Measurements from ENCODE around the gene CAPS. TPM values are rescaled to one million over a fixed set of nuclear protein-coding genes. Genes with fewer than 3 reads are reported as not detected.
"Not testable (repeated sequence)": the region's sequence is repeated elsewhere in the genome, so short reads cannot be mapped to it uniquely, and the experiment has no call there.

The CAPS gene
- 1 to 10 TPM; 7.6 to 8.6 TPM for total RNA-seq

DNA sequence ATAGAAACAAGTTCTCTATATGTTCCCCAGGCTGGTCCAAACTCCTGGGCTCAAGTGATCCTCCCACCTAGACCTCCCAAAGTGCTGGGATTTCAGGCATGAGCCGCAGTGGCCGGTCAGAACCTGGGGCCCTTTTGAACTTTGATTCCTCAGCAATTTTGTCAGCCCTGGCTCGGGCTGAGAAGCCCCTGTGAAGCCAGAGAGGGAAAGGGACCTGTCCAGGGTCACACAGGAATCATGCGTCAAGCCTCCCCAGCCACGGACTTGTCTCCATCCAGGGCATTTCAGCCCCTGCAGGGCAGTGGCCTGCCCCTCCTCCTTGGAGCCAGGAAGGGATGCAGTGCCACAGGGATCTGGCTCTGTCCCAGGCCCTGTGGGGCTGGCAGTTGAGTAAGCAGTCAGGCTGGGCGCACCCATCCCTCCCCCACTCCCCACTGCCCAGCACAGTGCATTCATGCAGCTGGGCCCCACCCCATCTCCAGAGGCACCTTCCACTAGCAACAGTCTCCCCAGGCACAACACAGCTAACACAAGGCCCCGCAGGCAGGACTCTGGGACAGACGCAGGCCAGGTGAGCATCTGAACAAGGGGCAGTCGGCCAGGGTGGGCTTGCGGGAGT is at the start of gene CAPS:
CAPS (plus strand) TSS at position 516 of the 619 bp plus-strand sequence. CDS start 153 bp downstream, outside the sequence.
- DNase-seq (ENCODE audit: low spot score) (no peak), ATAC-seq (no peak)
- H3K36me3 Mint-ChIP-seq: no peaks in the 10 kb centered on the region
- no peaks in the 10 kb centered on the region for H3K27me3 Mint-ChIP-seq
- H3K9me3 Mint-ChIP-seq: no peaks in the 10 kb centered on the region
- no peak within 1 kb of the TSS for H3K4me3 Mint-ChIP-seq
- H3K4me1 Mint-ChIP-seq (ENCODE audit: low read depth in 2 of 2): no peaks in the 10 kb centered on the region
- no peak within 1 kb of the TSS for H3K27ac Mint-ChIP-seq

DNA sequence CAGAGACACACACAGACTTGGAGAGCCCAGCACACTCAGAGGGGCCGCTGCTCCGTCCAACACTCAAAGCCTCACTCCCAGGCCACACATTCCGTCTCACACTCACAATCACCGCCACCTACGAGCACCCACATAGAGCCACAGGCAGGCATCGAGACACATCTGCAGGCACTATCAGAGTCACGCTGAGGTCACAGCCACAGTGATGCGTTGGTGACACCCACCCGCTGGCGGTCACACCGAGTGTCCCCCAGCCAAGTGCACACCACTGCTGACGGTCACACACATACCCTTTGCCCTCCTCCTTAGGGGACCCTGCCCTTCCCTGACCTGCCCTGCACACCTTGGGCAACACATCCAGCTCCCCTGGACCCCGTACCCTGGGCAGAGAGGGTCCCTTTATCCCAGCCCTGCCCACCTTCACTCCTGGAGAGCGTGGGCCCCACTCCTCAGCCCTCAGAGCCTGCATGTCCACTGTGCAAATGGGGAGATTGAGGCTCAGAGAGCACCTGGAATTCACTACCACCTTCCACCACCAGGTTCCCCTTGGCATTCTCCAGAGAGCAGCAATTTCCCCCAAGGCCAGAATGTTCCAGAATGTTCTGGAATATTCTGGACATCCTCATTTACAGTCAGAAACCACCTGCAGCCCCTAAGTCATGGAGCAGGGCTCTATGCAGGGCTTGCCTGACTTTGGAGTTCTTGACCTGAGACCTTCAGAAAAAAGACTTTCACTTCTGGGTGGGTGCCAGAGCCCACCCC is 49.1 kb upstream of the CAPS start:
- ATAC-seq: peak; percentile 21 to 66
- H3K36me3 Mint-ChIP-seq: no peaks in the 10 kb centered on the region
- no peaks in the 10 kb centered on the region for H3K9me3 Mint-ChIP-seq
- DNase-seq (ENCODE audit: low spot score): no peak
- H3K27me3 Mint-ChIP-seq: no peaks in the 10 kb centered on the region
- peaks cover 6 to 17% of the 10 kb centered on the region in 2 donors for H3K4me1 Mint-ChIP-seq (ENCODE audit: low read depth in 2 of 2)
- H3K4me3 Mint-ChIP-seq: no peak overlapping the region
- peak overlapping the region in 1 of 2 donors; percentile 45 for H3K27ac Mint-ChIP-seq

DNA sequence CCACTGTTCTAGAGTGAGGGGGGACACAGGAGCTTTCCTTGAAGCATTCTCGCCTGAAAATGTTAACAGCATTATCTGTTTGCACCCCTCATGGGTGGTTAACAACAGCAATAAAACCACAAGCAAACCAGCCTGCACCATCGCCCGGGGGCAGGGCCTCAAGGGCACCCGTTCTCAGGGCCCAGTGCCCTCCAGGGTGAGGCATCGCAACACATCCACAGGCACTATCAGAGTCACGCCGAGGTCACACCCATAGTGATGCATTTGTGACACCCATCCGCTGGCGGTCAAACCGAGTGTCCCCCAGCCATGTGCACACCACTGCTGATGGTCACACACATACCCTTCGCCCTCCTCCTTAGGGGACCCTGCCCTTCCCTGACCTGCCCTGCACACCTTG is 48.3 kb upstream of the CAPS start:
- H3K36me3 Mint-ChIP-seq: no peaks in the 10 kb centered on the region
- no peak overlapping the region for H3K4me3 Mint-ChIP-seq
- ATAC-seq: peak; percentile 7 to 70
- no peak for DNase-seq (ENCODE audit: low spot score)
- H3K9me3 Mint-ChIP-seq: no peaks in the 10 kb centered on the region
- H3K27me3 Mint-ChIP-seq: no peaks in the 10 kb centered on the region
- peak overlapping the region in 1 of 2 donors; percentile 45 for H3K27ac Mint-ChIP-seq
- peaks cover 6 to 17% of the 10 kb centered on the region in 2 donors for H3K4me1 Mint-ChIP-seq (ENCODE audit: low read depth in 2 of 2)

DNA sequence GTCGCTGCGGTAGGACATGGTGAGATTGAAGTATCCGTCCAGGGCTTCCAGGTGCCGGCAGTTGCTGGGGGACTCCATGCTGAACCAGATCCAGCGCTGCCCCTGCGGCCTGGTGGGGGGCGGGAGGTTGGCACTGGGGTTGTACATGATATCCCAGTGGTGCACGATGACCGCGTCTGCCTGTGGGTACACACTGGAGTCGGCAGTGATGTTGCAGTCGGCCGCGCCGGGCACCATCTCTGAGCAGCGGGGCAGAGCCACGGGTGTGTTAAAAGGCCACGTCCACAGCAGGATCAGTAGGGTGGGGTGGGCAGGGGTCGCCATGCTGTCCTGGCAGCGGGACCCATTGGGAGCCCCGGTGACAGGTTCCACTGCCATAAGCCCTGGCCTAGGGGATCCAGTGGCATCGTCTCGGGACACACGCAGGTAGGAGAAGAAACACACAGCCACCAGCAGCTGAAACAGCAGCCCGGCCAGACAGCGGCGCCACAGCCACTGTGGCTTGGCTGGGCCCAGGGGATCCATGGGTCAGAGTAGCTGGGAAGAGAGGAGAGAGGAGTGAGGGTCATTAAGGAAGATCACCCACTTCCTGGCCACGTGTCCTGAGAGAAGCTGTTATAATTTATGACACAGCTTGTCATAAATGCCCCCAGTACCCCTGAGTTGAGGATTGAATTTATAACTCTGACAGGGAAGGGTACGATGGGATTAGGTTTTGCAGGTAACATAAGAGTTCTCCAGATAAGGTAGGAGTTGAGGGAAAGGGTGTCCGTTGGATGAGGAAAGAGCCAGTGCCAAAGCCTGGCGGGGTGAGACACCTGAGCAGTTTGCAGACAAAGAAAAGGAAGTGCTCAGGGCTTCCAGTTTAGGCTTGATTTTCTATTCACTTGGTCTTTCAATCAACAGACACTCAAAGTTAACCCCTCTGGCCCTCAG is 46.6 kb upstream of the CAPS start:
- H3K27ac Mint-ChIP-seq: peak overlapping the region in 1 of 2 donors; percentile 7
- no peaks in the 10 kb centered on the region for H3K27me3 Mint-ChIP-seq
- ATAC-seq (no peak), DNase-seq (ENCODE audit: low spot score) (no peak)
- no peak overlapping the region for H3K4me3 Mint-ChIP-seq
- H3K9me3 Mint-ChIP-seq: no peaks in the 10 kb centered on the region
- peaks cover 6 to 17% of the 10 kb centered on the region in 2 donors for H3K4me1 Mint-ChIP-seq (ENCODE audit: low read depth in 2 of 2)
- no peaks in the 10 kb centered on the region for H3K36me3 Mint-ChIP-seq

DNA sequence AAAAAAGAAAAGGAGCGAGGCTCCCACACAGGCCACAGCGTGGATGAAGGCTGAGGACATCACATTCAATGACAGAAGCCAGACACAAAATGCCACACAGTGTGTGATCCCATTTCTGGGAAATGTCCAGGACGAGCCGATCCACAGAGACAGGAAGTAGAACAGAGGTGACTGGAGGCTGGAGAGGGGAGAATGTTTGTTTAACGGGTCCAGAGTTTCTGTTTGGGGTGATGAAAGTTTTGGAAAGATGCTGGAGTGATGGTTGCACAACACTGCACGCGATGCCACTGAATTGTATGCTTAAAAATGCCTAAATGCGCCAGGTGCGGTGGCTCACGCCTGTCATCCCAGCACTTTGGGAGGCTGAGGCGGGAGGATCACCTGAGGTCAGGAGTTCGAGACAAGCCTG is 43.1 kb upstream of the CAPS start:
- Mint-ChIP-seq H3K27me3 (no peaks in the 10 kb centered on the region), H3K4me3 (no peak overlapping the region), H3K36me3 (no peaks in the 10 kb centered on the region), H3K9me3 (no peaks in the 10 kb centered on the region), H3K27ac (no peak overlapping the region), H3K4me1 (ENCODE audit: low read depth in 2 of 2) (peaks cover 0 to 1% of the 10 kb centered on the region in 2 donors)
- ATAC-seq: no peak
- DNase-seq (ENCODE audit: low spot score): no peak

DNA sequence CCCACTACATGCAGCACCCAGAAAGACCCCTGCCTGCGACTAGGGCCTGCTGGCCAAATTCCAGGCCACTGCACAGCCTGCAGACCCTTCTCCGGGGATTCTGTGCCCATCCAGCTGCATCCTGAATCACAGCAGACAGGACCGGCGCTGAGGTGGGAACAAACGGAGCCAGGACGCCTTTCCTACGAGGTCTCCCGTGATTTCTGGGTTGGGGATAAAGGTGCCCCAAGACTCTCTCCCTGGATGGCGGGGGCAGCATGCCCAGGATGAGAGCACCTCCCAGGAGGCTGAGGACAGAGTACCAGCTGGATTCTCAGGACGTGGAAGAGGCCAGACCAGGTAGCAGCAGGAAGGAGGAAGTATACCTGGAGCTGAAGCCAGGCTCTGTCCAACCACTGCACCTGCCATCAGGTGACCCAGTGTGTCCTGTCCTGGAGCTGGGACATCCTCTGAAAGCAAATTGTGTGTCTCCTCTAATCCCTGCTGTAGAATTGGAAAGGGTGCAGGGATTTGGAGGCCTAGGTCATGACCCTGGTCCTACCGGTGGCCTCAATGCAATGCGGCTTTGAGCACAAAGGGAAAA is 40.3 kb upstream of the CAPS start:
- H3K9me3 Mint-ChIP-seq: no peaks in the 10 kb centered on the region
- no peaks in the 10 kb centered on the region for H3K4me1 Mint-ChIP-seq (ENCODE audit: low read depth in 2 of 2)
- no peak overlapping the region for H3K4me3 Mint-ChIP-seq
- ATAC-seq (no peak), DNase-seq (ENCODE audit: low spot score) (no peak)
- H3K36me3 Mint-ChIP-seq: no peaks in the 10 kb centered on the region
- H3K27ac Mint-ChIP-seq: no peak overlapping the region
- H3K27me3 Mint-ChIP-seq: no peaks in the 10 kb centered on the region

DNA sequence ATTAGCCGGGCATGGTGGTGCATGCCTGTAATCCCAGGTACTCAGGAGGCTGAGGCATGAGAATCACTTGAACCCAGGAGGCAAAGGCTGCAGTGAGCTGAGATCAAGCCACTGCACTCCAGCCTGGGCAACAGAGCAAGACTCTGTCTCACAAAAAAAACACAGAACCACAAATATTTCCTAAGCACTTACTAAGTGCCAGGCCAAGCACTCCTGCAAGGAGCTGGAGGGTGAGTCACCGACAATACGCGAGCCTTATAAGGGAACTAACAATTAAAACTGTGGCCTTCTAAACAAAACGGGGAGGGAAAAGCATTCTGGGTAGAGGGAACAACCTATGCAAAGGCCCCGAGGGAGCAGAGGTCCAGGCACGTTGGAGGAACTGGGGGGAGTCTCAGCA is 39.6 kb upstream of the CAPS start:
- not testable (repeated sequence) for H3K4me1 Mint-ChIP-seq (ENCODE audit: low read depth in 2 of 2); H3K36me3 Mint-ChIP-seq; H3K27me3 Mint-ChIP-seq; H3K9me3 Mint-ChIP-seq; DNase-seq (ENCODE audit: low spot score); ATAC-seq; H3K4me3 Mint-ChIP-seq; H3K27ac Mint-ChIP-seq

DNA sequence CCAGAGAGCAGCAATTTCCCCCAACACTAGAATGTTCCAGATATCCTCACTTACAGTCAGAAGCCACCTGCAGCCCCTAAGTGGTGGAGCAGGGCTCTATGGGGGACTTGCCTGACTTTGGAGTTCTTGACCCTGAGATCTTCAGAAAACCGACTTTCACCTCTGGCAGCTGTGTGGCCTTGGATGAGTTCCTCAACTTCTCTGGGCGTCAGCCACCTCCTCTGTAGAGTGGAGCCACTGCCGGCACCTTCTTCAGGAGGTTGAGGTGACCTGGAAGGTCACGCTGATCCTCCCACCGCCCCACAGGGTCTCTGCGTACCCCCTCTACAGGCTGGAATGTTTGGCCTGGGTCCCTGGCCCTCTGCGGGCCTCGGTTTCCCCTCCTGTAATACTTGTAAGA is 36.6 kb upstream of the CAPS start:
- ATAC-seq (no peak), DNase-seq (ENCODE audit: low spot score) (no peak)
- Mint-ChIP-seq H3K4me1 (ENCODE audit: low read depth in 2 of 2) (no peaks in the 10 kb centered on the region), H3K36me3 (no peaks in the 10 kb centered on the region), H3K27me3 (peaks cover 0 to 3% of the 10 kb centered on the region in 2 donors), H3K27ac (no peak overlapping the region), H3K9me3 (no peaks in the 10 kb centered on the region), H3K4me3 (no peak overlapping the region)

DNA sequence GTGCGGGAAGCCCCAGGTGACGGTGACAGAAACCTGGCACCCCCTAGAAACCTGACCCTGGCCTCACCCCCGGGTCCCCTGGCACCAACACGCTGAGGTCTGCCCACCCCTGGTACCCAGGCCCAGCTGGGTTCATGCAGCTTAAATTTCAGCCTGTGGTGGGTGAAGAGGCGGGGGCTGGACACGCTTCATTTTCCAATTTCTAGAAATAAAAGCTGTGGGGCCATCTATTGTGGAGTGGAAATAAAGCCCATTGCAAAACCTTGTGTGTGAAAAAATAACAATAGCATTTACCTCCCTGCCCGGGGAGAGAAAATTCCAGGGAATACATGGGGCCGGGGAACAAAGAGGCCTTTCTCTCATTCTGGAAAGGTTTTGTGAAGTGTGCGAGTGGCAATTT is 36.2 kb upstream of the CAPS start:
- Mint-ChIP-seq H3K4me3 (no peak overlapping the region), H3K27me3 (peaks cover 0 to 5% of the 10 kb centered on the region in 2 donors), H3K9me3 (no peaks in the 10 kb centered on the region), H3K36me3 (no peaks in the 10 kb centered on the region), H3K4me1 (ENCODE audit: low read depth in 2 of 2) (no peaks in the 10 kb centered on the region), H3K27ac (no peak overlapping the region)
- ATAC-seq (no peak), DNase-seq (ENCODE audit: low spot score) (no peak)

DNA sequence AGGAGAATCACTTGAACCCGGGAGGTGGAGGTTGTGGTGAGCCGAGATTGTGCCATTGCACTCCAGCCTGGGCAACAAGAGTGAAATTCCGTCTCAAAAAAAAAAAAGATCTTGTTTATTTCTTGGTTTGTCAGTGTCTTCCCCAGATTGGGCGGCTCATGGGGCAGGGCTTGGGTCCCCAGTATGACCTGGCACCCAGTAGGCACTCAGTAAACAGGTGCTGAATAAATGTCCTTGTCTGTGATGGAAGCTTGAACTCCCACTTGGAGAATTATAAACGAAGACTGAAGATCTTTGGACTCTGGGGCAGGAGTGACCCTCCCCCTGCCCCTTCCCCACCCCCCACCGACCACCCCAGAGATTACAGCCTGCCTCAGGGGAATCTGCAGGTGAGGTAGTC is 33.9 kb upstream of the CAPS start:
- no peak overlapping the region for H3K27ac Mint-ChIP-seq
- peaks cover 0 to 5% of the 10 kb centered on the region in 2 donors for H3K27me3 Mint-ChIP-seq
- H3K9me3 Mint-ChIP-seq: no peaks in the 10 kb centered on the region
- no peaks in the 10 kb centered on the region for H3K36me3 Mint-ChIP-seq
- ATAC-seq: no peak
- no peaks in the 10 kb centered on the region for H3K4me1 Mint-ChIP-seq (ENCODE audit: low read depth in 2 of 2)
- no peak for DNase-seq (ENCODE audit: low spot score)
- no peak overlapping the region for H3K4me3 Mint-ChIP-seq

DNA sequence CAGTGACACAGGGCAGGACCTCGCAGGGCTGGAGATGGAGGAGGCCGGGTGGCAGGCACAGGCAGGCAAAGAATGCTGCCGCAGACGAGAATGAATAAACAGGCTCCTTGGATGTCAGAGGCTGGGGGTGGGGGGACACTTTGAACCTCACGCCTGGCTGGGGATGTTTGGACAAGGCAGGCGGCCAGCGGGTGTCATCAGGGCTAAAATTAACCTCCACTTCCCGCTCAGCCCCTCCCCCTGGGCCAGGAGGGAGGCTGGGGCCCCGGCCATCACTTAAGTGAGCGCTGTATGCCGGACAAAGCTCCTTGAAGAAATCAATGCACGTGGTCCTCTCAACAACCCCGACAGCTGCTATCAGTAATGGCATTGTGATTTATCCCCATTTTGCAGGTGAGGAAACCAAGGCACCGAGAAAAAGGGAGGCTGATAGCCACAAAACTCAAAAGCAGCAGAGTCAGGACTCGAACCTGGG is 33.4 kb upstream of the CAPS start:
- H3K27me3 Mint-ChIP-seq: peaks cover 0 to 7% of the 10 kb centered on the region in 2 donors
- no peaks in the 10 kb centered on the region for H3K4me1 Mint-ChIP-seq (ENCODE audit: low read depth in 2 of 2)
- H3K36me3 Mint-ChIP-seq: no peaks in the 10 kb centered on the region
- ATAC-seq (no peak), DNase-seq (ENCODE audit: low spot score) (no peak)
- H3K27ac Mint-ChIP-seq: no peak overlapping the region
- no peaks in the 10 kb centered on the region for H3K9me3 Mint-ChIP-seq
- no peak overlapping the region for H3K4me3 Mint-ChIP-seq

DNA sequence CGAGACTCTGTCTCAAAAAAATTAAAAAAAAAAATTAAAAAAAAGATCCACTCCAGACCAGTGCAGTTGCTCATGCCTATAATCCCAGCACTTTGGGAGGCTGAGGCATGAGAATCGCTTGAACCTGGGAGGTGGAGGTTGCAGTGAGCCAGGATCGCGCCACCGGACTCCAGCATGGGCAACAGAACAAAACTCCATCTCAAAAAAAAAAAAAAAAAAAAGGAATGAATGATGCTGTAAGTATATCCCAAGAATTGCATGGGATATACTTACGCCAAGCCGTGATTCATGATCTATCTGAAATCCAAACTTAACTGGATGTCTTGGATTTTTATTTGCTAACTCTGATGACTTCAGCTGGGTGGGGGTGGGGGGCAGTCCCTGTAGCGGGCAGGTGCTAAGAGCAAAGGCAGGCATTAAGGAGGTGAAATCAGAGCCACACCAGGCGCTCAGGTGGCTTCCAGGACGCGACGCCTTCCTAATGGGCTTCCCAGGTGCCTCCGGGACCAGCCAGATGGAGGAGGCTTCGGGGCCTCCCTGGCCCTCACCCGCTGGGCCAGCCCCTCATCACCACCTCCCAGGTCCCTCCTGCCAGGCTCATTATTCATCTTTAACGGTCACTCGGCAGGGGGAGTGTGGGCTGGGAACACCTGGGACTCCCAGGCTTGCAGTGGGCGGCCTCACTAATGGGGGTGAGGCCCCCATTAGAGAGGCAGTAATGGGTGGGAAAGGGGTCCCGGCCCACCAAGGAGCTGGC is 32.3 kb upstream of the CAPS start:
- no peak for DNase-seq (ENCODE audit: low spot score)
- Mint-ChIP-seq H3K9me3 (no peaks in the 10 kb centered on the region), H3K27ac (no peak overlapping the region), H3K27me3 (peaks cover 0 to 7% of the 10 kb centered on the region in 2 donors), H3K4me3 (no peak overlapping the region), H3K4me1 (ENCODE audit: low read depth in 2 of 2) (no peaks in the 10 kb centered on the region), H3K36me3 (no peaks in the 10 kb centered on the region)
- ATAC-seq: no peak

DNA sequence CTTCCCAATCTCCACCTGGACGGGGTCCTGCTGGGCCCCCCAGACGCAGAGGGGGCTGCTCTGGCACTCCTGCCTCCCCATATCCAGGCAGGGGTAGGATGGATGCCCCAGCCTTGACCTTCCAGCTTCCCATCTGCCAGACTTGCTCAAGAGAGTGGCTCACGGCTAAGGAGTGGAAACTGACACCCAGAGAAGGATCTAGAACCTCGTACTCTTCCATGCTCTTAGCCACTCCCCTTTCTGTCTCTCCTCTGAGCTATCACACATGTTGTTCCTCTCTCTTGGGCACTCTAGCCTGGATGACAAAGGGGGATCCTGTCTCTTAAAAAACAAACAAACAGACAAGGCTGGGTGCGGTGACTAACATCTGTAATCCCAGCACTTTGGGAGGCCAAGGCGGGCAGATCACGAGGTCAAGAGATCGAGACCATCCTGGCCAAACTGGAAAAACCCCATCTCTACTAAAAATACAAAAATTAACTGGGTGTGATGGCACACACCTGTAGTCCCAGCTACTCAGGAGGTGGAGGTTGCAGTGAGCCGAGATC is 31.6 kb upstream of the CAPS start:
- H3K9me3 Mint-ChIP-seq: no peaks in the 10 kb centered on the region
- H3K4me3 Mint-ChIP-seq: no peak overlapping the region
- no peak for ATAC-seq
- no peaks in the 10 kb centered on the region for H3K4me1 Mint-ChIP-seq (ENCODE audit: low read depth in 2 of 2)
- DNase-seq (ENCODE audit: low spot score): no peak
- peaks cover 0 to 7% of the 10 kb centered on the region in 2 donors for H3K27me3 Mint-ChIP-seq
- H3K27ac Mint-ChIP-seq: no peak overlapping the region
- no peaks in the 10 kb centered on the region for H3K36me3 Mint-ChIP-seq
